Prostate gland (tissue), 2 donors: ENCODE results near the gene THRAP3.

Source experiments
- POLR2AphosphoS5 ChIP-seq: sonication (generic); formaldehyde crosslinking; IDR thresholded peaks from one replicate; pipeline ENCODE4 v1.6.1; 2017; ENCODE audit warnings: antibody characterized with exemption
- TF ChIP-seq, protein P1 (sequence below), 4 experiments: fragments of 200-600 bp in 2 of 4; fragments of 450-650 bp in 2 of 4; sonication (generic) in 2 of 4; IDR thresholded peaks; 1 replicate in 3 of 4; 2 replicates in 1 of 4; pipeline ENCODE4 v1.5.1; 2016 to 2019; ENCODE audit warnings: antibody characterized with exemption in 4 of 4, mild to moderate bottlenecking in 2 of 4, moderate library complexity in 2 of 4

DNA sequence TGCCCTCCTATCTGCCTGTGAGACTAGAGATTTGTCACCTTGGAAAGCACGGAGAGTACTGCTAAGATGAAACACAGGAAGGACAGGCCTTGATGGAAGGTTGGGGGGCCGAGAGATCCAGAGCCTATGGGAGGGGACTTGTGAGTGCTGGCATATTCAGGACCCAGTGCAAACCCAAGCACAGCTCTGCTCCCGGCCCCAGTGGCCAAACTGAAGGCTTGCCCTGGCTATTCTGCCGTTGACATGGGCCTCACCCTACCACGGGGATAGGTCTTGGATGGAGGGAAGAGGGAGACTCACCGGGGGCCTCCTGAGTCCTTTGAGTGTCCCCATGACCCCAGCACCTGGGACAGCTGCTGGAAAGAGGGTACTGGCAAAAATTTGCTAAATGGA, 103.8 kb downstream of the THRAP3 start:
- no peak for TF ChIP-seq POLR2AphosphoS5
- TF ChIP-seq, protein P1, sequence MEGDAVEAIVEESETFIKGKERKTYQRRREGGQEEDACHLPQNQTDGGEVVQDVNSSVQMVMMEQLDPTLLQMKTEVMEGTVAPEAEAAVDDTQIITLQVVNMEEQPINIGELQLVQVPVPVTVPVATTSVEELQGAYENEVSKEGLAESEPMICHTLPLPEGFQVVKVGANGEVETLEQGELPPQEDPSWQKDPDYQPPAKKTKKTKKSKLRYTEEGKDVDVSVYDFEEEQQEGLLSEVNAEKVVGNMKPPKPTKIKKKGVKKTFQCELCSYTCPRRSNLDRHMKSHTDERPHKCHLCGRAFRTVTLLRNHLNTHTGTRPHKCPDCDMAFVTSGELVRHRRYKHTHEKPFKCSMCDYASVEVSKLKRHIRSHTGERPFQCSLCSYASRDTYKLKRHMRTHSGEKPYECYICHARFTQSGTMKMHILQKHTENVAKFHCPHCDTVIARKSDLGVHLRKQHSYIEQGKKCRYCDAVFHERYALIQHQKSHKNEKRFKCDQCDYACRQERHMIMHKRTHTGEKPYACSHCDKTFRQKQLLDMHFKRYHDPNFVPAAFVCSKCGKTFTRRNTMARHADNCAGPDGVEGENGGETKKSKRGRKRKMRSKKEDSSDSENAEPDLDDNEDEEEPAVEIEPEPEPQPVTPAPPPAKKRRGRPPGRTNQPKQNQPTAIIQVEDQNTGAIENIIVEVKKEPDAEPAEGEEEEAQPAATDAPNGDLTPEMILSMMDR (IDR thresholded peaks at IDR 0.05): no peak
